GM23338 (cell line): ENCODE measurements around the gene MOV10. TPM values are rescaled to one million over a fixed set of nuclear protein-coding genes. Genes with fewer than 3 reads are reported as not detected.

Experiments
- ATAC-seq: fragments of 200-7000 bp; cut with Tn5 transposase; 3 replicates; pipeline ENCODE4 v1.9.1; 2020
- DNase-seq: peaks from one replicate; pipeline ENCODE4 v3.0.0-alpha.2; 2015; ENCODE audit warnings: low spot score
- H2AFZ ChIP-seq: fragments of 200-600 bp; sonication (generic); 2 replicates; pipeline ENCODE4 v1.8.0; 2016; ENCODE audit warnings: antibody characterized with exemption, mild to moderate bottlenecking, moderate library complexity
- H3F3A ChIP-seq: fragments of 200-600 bp; sonication (generic); replicated peaks from 2 replicates; pipeline ENCODE4 v1.8.0; 2017; ENCODE audit warnings: antibody characterized with exemption, mixed run types, low read depth
- H3K27ac ChIP-seq: fragments of 200-600 bp; sonication (generic); 2 replicates; pipeline ENCODE4 v1.6.1; 2016; ENCODE audit warnings: low read depth
- H3K27me3 ChIP-seq: fragments of 200-600 bp; sonication (generic); 2 replicates; pipeline ENCODE4 v1.8.0; 2016; ENCODE audit warnings: mild to moderate bottlenecking, mixed run types, moderate library complexity; ENCODE audit not compliant: insufficient read depth
- H3K36me3 ChIP-seq: fragments of 200-600 bp; sonication (generic); 2 replicates; pipeline ENCODE4 v1.8.0; 2016; ENCODE audit warnings: mild to moderate bottlenecking; ENCODE audit not compliant: insufficient read depth
- H3K4me1 ChIP-seq: fragments of 200-600 bp; sonication (generic); 2 replicates; pipeline ENCODE4 v1.8.0; 2016; ENCODE audit warnings: mild to moderate bottlenecking, moderate library complexity; ENCODE audit not compliant: insufficient read depth
- H3K4me2 ChIP-seq: fragments of 200-600 bp; sonication (generic); 2 replicates; pipeline ENCODE4 v1.7.1; 2017; ENCODE audit warnings: mixed run types
- H3K4me3 ChIP-seq: fragments of 200-600 bp; sonication (generic); 2 replicates; pipeline ENCODE4 v1.6.1; 2016; ENCODE audit warnings: mixed run types
- H3K79me2 ChIP-seq: fragments of 200-600 bp; sonication (generic); replicated peaks from 2 replicates; pipeline ENCODE4 v1.8.0; 2017; ENCODE audit warnings: mild to moderate bottlenecking; ENCODE audit not compliant: insufficient read depth
- H3K9me2 ChIP-seq: fragments of 200-600 bp; sonication (generic); 2 replicates; pipeline ENCODE4 v1.8.0; 2017; ENCODE audit not compliant: insufficient read depth
- H4K20me1 ChIP-seq: fragments of 200-600 bp; sonication (generic); replicated peaks from 2 replicates; pipeline ENCODE4 v1.8.0; 2017; ENCODE audit warnings: mild to moderate bottlenecking; ENCODE audit not compliant: insufficient read depth
- H3K27ac Mint-ChIP-seq: 2 replicates; pipeline ENCODE4 v1.8.0; 2020; ENCODE audit warnings: inconsistent platforms, mild to moderate bottlenecking, moderate library complexity, mixed read lengths
- H3K27me3 Mint-ChIP-seq: 3 replicates; pipeline ENCODE4 v1.8.0; 2022; ENCODE audit warnings: low read depth, mild to moderate bottlenecking, moderate library complexity, mixed read lengths, inconsistent platforms; ENCODE audit not compliant: insufficient read depth, poor library complexity
- H3K36me3 Mint-ChIP-seq: 3 replicates; pipeline ENCODE4 v1.8.0; 2021; ENCODE audit warnings: low read depth, mild to moderate bottlenecking, inconsistent platforms, moderate library complexity, mixed read lengths
- H3K4me1 Mint-ChIP-seq: 3 replicates; pipeline ENCODE4 v1.8.0; 2020; ENCODE audit warnings: mild to moderate bottlenecking, inconsistent platforms, mixed read lengths
- H3K4me3 Mint-ChIP-seq: 3 replicates; pipeline ENCODE4 v1.8.0; 2021; ENCODE audit warnings: moderate library complexity, mild to moderate bottlenecking, inconsistent platforms, mixed read lengths
- H3K9me3 Mint-ChIP-seq: 3 replicates; pipeline ENCODE4 v1.8.0; 2020; ENCODE audit warnings: moderate library complexity, mild to moderate bottlenecking, inconsistent platforms, mixed read lengths
- EZH2 ChIP-seq: fragments of 200-600 bp; sonication (generic); IDR thresholded peaks from one replicate; pipeline ENCODE4 v1.8.0; 2017; ENCODE audit warnings: antibody characterized with exemption, mild to moderate bottlenecking, low read depth; ENCODE audit not compliant: unreplicated experiment
- NANOG ChIP-seq: IDR thresholded peaks from 2 replicates; pipeline ENCODE4 v1.6.1; 2016; ENCODE audit warnings: antibody characterized with exemption, borderline replicate concordance
- REST ChIP-seq: IDR thresholded peaks from one replicate; pipeline ENCODE4 v1.6.1; 2018; ENCODE audit warnings: antibody characterized with exemption; ENCODE audit not compliant: unreplicated experiment
- ZNF331 ChIP-seq: fragments of 250-450 bp; sonication (Bioruptor Pico); IDR thresholded peaks from 2 replicates; pipeline ENCODE4 v1.5.0; 2020; ENCODE audit warnings: low read depth, mild to moderate bottlenecking, moderate library complexity
- polyA plus RNA-seq: library from polyadenylated mRNA; unstranded; fragments of >200 nt; fragmentation: Nextera tagmentation; extraction: Ambion mirVana; gene quantifications from 2 replicates; pipeline ENCODE4 v1.2.1, GENCODE V29; 2016
- total RNA-seq: library from RNA; depleted of rRNA; stranded (reverse); fragments of >200 nt; shearing (Covaris generic); gene quantifications from 2 replicates; pipeline ENCODE4 v1.2.3, GENCODE V29; 2014
- TF ChIP-seq, protein P1 (sequence below), 2 experiments: fragments of 200-600 bp in 1 of 2; sonication (generic) in 1 of 2; conservative IDR thresholded peaks; 2 replicates each; pipeline versions ENCODE4 v1.5.1 to v1.6.1; 2016 to 2017; ENCODE audit warnings: antibody characterized with exemption in 2 of 2, low read depth in 2 of 2, mild to moderate bottlenecking in 2 of 2, moderate library complexity in 1 of 2

Gene MOV10
- total and polyA plus RNA-seq, 2 experiments from 2014 or later: 53.6 to 77.6 TPM

GRCh38 chr1:112743174-112744008, 68.9 kb downstream of the MOV10 start:
- peaks cover 72% of the 10 kb centered on the region for H3K27me3 ChIP-seq
- peak; percentile 82 for ATAC-seq
- peak overlapping the region; percentile 78 for H3K4me3 ChIP-seq
- H3K27ac ChIP-seq: no peak overlapping the region
- H3K36me3 Mint-ChIP-seq: peaks cover 4% of the 10 kb centered on the region; the same call in 2 of the 3 replicates
- H3K9me2 ChIP-seq: no peaks in the 10 kb centered on the region
- H3K9me3 Mint-ChIP-seq: peaks cover 9% of the 10 kb centered on the region; the same call in 2 of the 3 replicates
- H2AFZ ChIP-seq: peak overlapping the region; percentile 99
- peak; percentile 79 for DNase-seq
- H3F3A ChIP-seq: peaks cover 4% of the 10 kb centered on the region; the same call in 1 of the 2 replicates
- peak overlapping the region; percentile 93 for H3K4me2 ChIP-seq
- no peaks in the 10 kb centered on the region; the same call in 2 of the 3 replicates for H3K4me1 Mint-ChIP-seq
- no peaks in the 10 kb centered on the region for H3K36me3 ChIP-seq
- no peak overlapping the region for H3K27ac Mint-ChIP-seq
- H3K4me3 Mint-ChIP-seq: peak overlapping the region; percentile 55
- H3K27me3 Mint-ChIP-seq: peaks cover 39% of the 10 kb centered on the region
- TF ChIP-seq EZH2 (peak; percentile 55), REST (no peak), NANOG (no peak)
- H4K20me1 ChIP-seq: no peaks in the 10 kb centered on the region
- H3K79me2 ChIP-seq: no peaks in the 10 kb centered on the region
- H3K4me1 ChIP-seq: no peaks in the 10 kb centered on the region; the same call in 1 of the 2 replicates

GRCh38 chr1:112744009-112744578, 69.6 kb downstream of the MOV10 start:
- Mint-ChIP-seq H3K4me3 (peak overlapping the region; percentile 55), H3K36me3 (peaks cover 4% of the 10 kb centered on the region; the same call in 2 of the 3 replicates), H3K27me3 (peaks cover 40% of the 10 kb centered on the region), H3K27ac (no peak overlapping the region), H3K9me3 (peaks cover 9% of the 10 kb centered on the region; the same call in 2 of the 3 replicates), H3K4me1 (no peaks in the 10 kb centered on the region; the same call in 2 of the 3 replicates)
- Histone ChIP-seq H3K4me2 (peak overlapping the region; percentile 93), H3K36me3 (no peaks in the 10 kb centered on the region), H2AFZ (peak overlapping the region; percentile 99), H3K9me2 (no peaks in the 10 kb centered on the region), H3K79me2 (no peaks in the 10 kb centered on the region), H4K20me1 (no peaks in the 10 kb centered on the region), H3K27ac (no peak overlapping the region), H3K4me3 (peak overlapping the region; percentile 78), H3K4me1 (no peaks in the 10 kb centered on the region; the same call in 1 of the 2 replicates), H3F3A (peaks cover 4% of the 10 kb centered on the region; the same call in 1 of the 2 replicates), H3K27me3 (peaks cover 72% of the 10 kb centered on the region)
- ATAC-seq (peak; percentile 84), DNase-seq (peak; percentile 79)
- TF ChIP-seq EZH2: peak; percentile 55
- TF ChIP-seq, protein P1, sequence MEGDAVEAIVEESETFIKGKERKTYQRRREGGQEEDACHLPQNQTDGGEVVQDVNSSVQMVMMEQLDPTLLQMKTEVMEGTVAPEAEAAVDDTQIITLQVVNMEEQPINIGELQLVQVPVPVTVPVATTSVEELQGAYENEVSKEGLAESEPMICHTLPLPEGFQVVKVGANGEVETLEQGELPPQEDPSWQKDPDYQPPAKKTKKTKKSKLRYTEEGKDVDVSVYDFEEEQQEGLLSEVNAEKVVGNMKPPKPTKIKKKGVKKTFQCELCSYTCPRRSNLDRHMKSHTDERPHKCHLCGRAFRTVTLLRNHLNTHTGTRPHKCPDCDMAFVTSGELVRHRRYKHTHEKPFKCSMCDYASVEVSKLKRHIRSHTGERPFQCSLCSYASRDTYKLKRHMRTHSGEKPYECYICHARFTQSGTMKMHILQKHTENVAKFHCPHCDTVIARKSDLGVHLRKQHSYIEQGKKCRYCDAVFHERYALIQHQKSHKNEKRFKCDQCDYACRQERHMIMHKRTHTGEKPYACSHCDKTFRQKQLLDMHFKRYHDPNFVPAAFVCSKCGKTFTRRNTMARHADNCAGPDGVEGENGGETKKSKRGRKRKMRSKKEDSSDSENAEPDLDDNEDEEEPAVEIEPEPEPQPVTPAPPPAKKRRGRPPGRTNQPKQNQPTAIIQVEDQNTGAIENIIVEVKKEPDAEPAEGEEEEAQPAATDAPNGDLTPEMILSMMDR (conservative IDR thresholded peaks at IDR 0.05; ENCODE audit: low read depth in 2 of 2): peak; percentile 39 to 58; a peak in 3 of 4 replicates
- no peak for TF ChIP-seq ZNF331 (CRISPR knock-in tag)
